H9 (cell line): ENCODE data around the gene TDRD7. TPM values are rescaled to one million over a fixed set of nuclear protein-coding genes. Genes with fewer than 3 reads are reported as not detected.

ENCODE experiments used
- DNase-seq: peaks from one replicate; pipeline ENCODE4 v3.0.0-alpha.2; 2017
- H2AFZ ChIP-seq: one replicate; pipeline ENCODE4 v1.6.1; 2013; ENCODE audit warnings: mild to moderate bottlenecking, low read length, control low read depth, moderate library complexity
- H2AK5ac ChIP-seq: 2 replicates; pipeline ENCODE4 v1.6.1; 2013; ENCODE audit warnings: low read length, control low read depth, mixed read lengths; ENCODE audit not compliant: insufficient read length
- H2BK120ac ChIP-seq: one replicate; pipeline ENCODE4 v1.6.1; 2013; ENCODE audit warnings: low read depth, mild to moderate bottlenecking, low read length, control low read depth, inconsistent platforms; ENCODE audit not compliant: poor library complexity, severe bottlenecking
- H2BK12ac ChIP-seq: 2 replicates; pipeline ENCODE4 v1.6.1; 2013; ENCODE audit warnings: low read length, control low read depth, mixed read lengths, low read depth; ENCODE audit not compliant: insufficient read length
- H2BK15ac ChIP-seq: 2 replicates; pipeline ENCODE4 v1.6.1; 2013; ENCODE audit warnings: low read depth, low read length, control low read depth
- H2BK20ac ChIP-seq: one replicate; pipeline ENCODE4 v1.6.1; 2013; ENCODE audit warnings: low read depth, mild to moderate bottlenecking, low read length, control low read depth, inconsistent platforms; ENCODE audit not compliant: poor library complexity, severe bottlenecking
- H2BK5ac ChIP-seq: 2 replicates; pipeline ENCODE4 v1.6.1; 2013; ENCODE audit warnings: low read length, control low read depth, mixed read lengths; ENCODE audit not compliant: insufficient read length
- H3K14ac ChIP-seq: 2 replicates; pipeline ENCODE4 v1.6.1; 2013; ENCODE audit warnings: low read length, control low read depth; ENCODE audit not compliant: insufficient read depth
- H3K18ac ChIP-seq: 2 replicates; pipeline ENCODE4 v1.6.1; 2013; ENCODE audit warnings: low read depth, mild to moderate bottlenecking, mixed read lengths, low read length, control low read depth; ENCODE audit not compliant: insufficient read length
- H3K23ac ChIP-seq: 2 replicates; pipeline ENCODE4 v1.6.1; 2013; ENCODE audit warnings: low read length, control low read depth, mixed read lengths, low read depth; ENCODE audit not compliant: insufficient read length
- H3K23me2 ChIP-seq: 2 replicates; pipeline ENCODE4 v1.6.1; 2013; ENCODE audit warnings: low read depth, mild to moderate bottlenecking, mixed read lengths, low read length, control low read depth; ENCODE audit not compliant: insufficient read length, poor library complexity, severe bottlenecking
- H3K27ac ChIP-seq: 2 replicates; pipeline ENCODE4 v1.5.1; 2013; ENCODE audit warnings: low read length, control low read depth, mixed read lengths, low read depth; ENCODE audit not compliant: insufficient read length
- H3K27me3 ChIP-seq: 2 replicates; pipeline ENCODE4 v1.6.1; 2013; ENCODE audit warnings: low read length, control low read depth, inconsistent platforms; ENCODE audit not compliant: insufficient read depth
- H3K4ac ChIP-seq: 2 replicates; pipeline ENCODE4 v1.6.1; 2013; ENCODE audit warnings: low read depth, mild to moderate bottlenecking, control low read depth, inconsistent platforms, low read length, moderate library complexity
- H3K4me1 ChIP-seq: 2 replicates; pipeline ENCODE4 v1.6.1; 2013; ENCODE audit warnings: low read length, control low read depth, inconsistent platforms; ENCODE audit not compliant: insufficient read depth
- H3K4me2 ChIP-seq: 2 replicates; pipeline ENCODE4 v1.6.1; 2013; ENCODE audit warnings: low read length, control low read depth, mixed read lengths; ENCODE audit not compliant: insufficient read length, insufficient read depth
- H3K56ac ChIP-seq: 2 replicates; pipeline ENCODE4 v1.6.1; 2013; ENCODE audit warnings: low read depth, mild to moderate bottlenecking, mixed read lengths, low read length, control low read depth; ENCODE audit not compliant: insufficient read length
- H3K79me1 ChIP-seq: 2 replicates; pipeline ENCODE4 v1.6.1; 2013; ENCODE audit warnings: low read depth, mild to moderate bottlenecking, moderate library complexity, low read length, control low read depth, inconsistent platforms; ENCODE audit not compliant: insufficient read depth, poor library complexity, severe bottlenecking
- H3K79me2 ChIP-seq: 2 replicates; pipeline ENCODE4 v1.6.1; 2013; ENCODE audit warnings: low read length, control low read depth, inconsistent platforms; ENCODE audit not compliant: insufficient read depth
- H3K9ac ChIP-seq: 2 replicates; pipeline ENCODE4 v1.6.1; 2013; ENCODE audit warnings: low read length, control low read depth, mixed read lengths; ENCODE audit not compliant: insufficient read length; ENCODE audit errors: extremely low read depth
- H3K9me3 ChIP-seq: one replicate; pipeline ENCODE4 v1.6.1; 2013; ENCODE audit warnings: low read depth, low read length, inconsistent platforms; ENCODE audit not compliant: control insufficient read depth
- H3T11ph ChIP-seq: one replicate; pipeline ENCODE4 v1.6.1; 2013; ENCODE audit warnings: mild to moderate bottlenecking, low read length, control low read depth, inconsistent platforms
- H4K20me1 ChIP-seq: one replicate; pipeline ENCODE4 v1.6.1; 2013; ENCODE audit not compliant: control insufficient read depth, insufficient read length, insufficient read depth
- H4K5ac ChIP-seq: 2 replicates; pipeline ENCODE4 v1.6.1; 2013; ENCODE audit warnings: low read depth, mild to moderate bottlenecking, mixed read lengths, low read length, control low read depth; ENCODE audit not compliant: insufficient read length
- H4K8ac ChIP-seq: replicated peaks from 2 replicates; pipeline ENCODE4 v1.6.1; 2013; ENCODE audit warnings: low read length, control low read depth, mixed read lengths, low read depth; ENCODE audit not compliant: insufficient read length
- H4K91ac ChIP-seq: 2 replicates; pipeline ENCODE4 v1.6.1; 2013; ENCODE audit warnings: low read depth, mild to moderate bottlenecking, moderate library complexity, mixed read lengths, low read length, control low read depth; ENCODE audit not compliant: insufficient read length
- H3K27ac Mint-ChIP-seq, 3 experiments: 2 replicates in 2 of 3; 3 replicates in 1 of 3; pipeline ENCODE4 v1.8.0; 2020 to 2021; ENCODE audit warnings: mixed read lengths in 3 of 3, mild to moderate bottlenecking in 1 of 3, moderate library complexity in 1 of 3
- H3K27me3 Mint-ChIP-seq: 2 replicates; pipeline ENCODE4 v1.8.0; 2021; ENCODE audit warnings: low read depth, mild to moderate bottlenecking, moderate library complexity, mixed read lengths
- H3K36me3 Mint-ChIP-seq, 3 experiments: 2 replicates in 2 of 3; 3 replicates in 1 of 3; pipeline ENCODE4 v1.8.0; 2020 to 2021; ENCODE audit warnings: low read depth in 3 of 3, mixed read lengths in 3 of 3; ENCODE audit not compliant: insufficient read depth in 1 of 3
- H3K4me1 Mint-ChIP-seq, 2 experiments: 2 replicates each; pipeline ENCODE4 v1.8.0; 2020; ENCODE audit warnings: mixed read lengths in 2 of 2
- H3K4me3 Mint-ChIP-seq, 2 experiments: 2 replicates in 1 of 2; 3 replicates in 1 of 2; pipeline ENCODE4 v1.8.0; 2020 to 2021; ENCODE audit warnings: mild to moderate bottlenecking in 2 of 2, mixed read lengths in 2 of 2, moderate library complexity in 1 of 2
- H3K9me3 Mint-ChIP-seq, 2 experiments: 2 replicates in 1 of 2; 3 replicates in 1 of 2; pipeline ENCODE4 v1.8.0; 2020; ENCODE audit warnings: mild to moderate bottlenecking in 2 of 2, mixed read lengths in 2 of 2, moderate library complexity in 1 of 2
- WGBS: extraction: QIAGEN DNeasy Blood & Tissue Kit; methylation state at CpG from one replicate; pipeline ENCODE4 v1.1.7; 2013; ENCODE audit warnings: missing lambda C conversion rate, low lambda C conversion rate, mixed read lengths; ENCODE audit not compliant: insufficient read length; ENCODE audit errors: extremely low coverage; 5-methylcytosine and 5-hydroxymethylcytosine counted together
- total RNA-seq: library from RNA; stranded (reverse); gene quantifications from 2 replicates; pipeline ENCODE4 v1.2.1, GENCODE V29; 2021
- TF ChIP-seq, protein P1 (sequence below): fragments of 200-600 bp; sonication (generic); conservative IDR thresholded peaks from 3 replicates; pipeline ENCODE4 v1.8.0; 2021; ENCODE audit warnings: antibody characterized with exemption, mild to moderate bottlenecking

Gene TDRD7
- total RNA-seq, 1 experiment from 2014 or later = 5.1 TPM

DNA sequence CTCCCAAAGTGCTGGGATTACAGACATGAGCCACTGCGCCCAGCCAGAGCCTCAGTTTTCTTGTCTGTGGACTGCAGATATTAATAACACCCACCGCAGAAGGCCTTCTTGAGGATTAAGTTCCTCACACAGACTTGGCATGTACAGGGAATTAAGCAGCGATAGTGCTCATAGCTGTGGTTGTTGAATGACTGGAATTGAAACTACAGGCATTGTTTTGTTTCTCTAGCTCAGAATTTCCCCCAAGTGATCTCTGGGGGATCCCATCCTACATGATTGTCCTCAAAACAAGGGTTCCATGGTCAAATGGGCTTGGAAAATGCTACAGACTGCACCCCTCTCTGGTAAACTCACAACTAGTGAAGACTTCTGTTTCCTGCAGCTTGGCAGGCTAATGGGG is 44.2 kb upstream of the TDRD7 start:
- Histone ChIP-seq H2BK12ac (no peak overlapping the region), H2BK5ac (no peak overlapping the region), H3K27me3 (no peaks in the 10 kb centered on the region), H3K79me2 (no peaks in the 10 kb centered on the region), H3K14ac (no peak overlapping the region), H4K8ac (no peak overlapping the region), H3K56ac (no peak overlapping the region), H3K9ac (no peak overlapping the region), H2BK20ac (no peak overlapping the region), H3T11ph (no peak overlapping the region), H4K20me1 (no peaks in the 10 kb centered on the region), H3K9me3 (no peaks in the 10 kb centered on the region), H3K4me1 (no peaks in the 10 kb centered on the region), H3K4ac (no peak overlapping the region), H2BK120ac (no peak overlapping the region), H4K5ac (no peak overlapping the region), H3K23me2 (no peaks in the 10 kb centered on the region), H4K91ac (no peak overlapping the region), H2AFZ (no peak overlapping the region), H3K79me1 (no peaks in the 10 kb centered on the region), H3K18ac (no peak overlapping the region), H3K27ac (no peak overlapping the region), H2BK15ac (no peak overlapping the region), H2AK5ac (no peak overlapping the region), H3K23ac (no peak overlapping the region), H3K4me2 (no peak overlapping the region)
- DNase-seq = no peak
- Mint-ChIP-seq H3K36me3 (peaks cover 32 to 54% (median 47%) of the 10 kb centered on the region in 3 experiments), H3K9me3 (peaks cover 19 to 22% of the 10 kb centered on the region in 2 experiments), H3K27ac (no peak overlapping the region), H3K27me3 (no peaks in the 10 kb centered on the region), H3K4me3 (no peak overlapping the region), H3K4me1 (peaks cover 15 to 16% of the 10 kb centered on the region in 2 experiments)
- no CpG with 5 or more reads among the region's 3 CpGs for WGBS
- TF ChIP-seq, protein P1, sequence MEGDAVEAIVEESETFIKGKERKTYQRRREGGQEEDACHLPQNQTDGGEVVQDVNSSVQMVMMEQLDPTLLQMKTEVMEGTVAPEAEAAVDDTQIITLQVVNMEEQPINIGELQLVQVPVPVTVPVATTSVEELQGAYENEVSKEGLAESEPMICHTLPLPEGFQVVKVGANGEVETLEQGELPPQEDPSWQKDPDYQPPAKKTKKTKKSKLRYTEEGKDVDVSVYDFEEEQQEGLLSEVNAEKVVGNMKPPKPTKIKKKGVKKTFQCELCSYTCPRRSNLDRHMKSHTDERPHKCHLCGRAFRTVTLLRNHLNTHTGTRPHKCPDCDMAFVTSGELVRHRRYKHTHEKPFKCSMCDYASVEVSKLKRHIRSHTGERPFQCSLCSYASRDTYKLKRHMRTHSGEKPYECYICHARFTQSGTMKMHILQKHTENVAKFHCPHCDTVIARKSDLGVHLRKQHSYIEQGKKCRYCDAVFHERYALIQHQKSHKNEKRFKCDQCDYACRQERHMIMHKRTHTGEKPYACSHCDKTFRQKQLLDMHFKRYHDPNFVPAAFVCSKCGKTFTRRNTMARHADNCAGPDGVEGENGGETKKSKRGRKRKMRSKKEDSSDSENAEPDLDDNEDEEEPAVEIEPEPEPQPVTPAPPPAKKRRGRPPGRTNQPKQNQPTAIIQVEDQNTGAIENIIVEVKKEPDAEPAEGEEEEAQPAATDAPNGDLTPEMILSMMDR = no peak
